H1 (cell line): ENCODE measurements around the gene ASS1. TPM values are rescaled to one million over a fixed set of nuclear protein-coding genes. Genes with fewer than 3 reads are reported as not detected.

Experiments
- ASH2L ChIP-seq: fragments of 200-600, 300-600 bp; sonication (generic); IDR thresholded peaks from one replicate; pipeline ENCODE4 v1.7.1; 2017; ENCODE audit warnings: low read length
- polyA plus RNA-seq, 7 experiments: library from polyadenylated mRNA; depleted of rRNA in 3 of 7; stranded (reverse) in 5 of 7; unstranded in 2 of 7; fragments of >200 nt in 5 of 7; fragments of 200-250 nt in 2 of 7; gene quantifications; 1 replicate in 5 of 7; 2 replicates in 1 of 7; 4 replicates in 1 of 7; pipeline versions ENCODE4 v1.2.1 to v1.2.3, GENCODE V29; 2011 to 2013; ENCODE audit warnings: missing spikeins in 2 of 7, mixed read lengths in 2 of 7
- total RNA-seq: library from RNA; stranded (reverse); fragmentation: NEBNext Ultra II Directional; extraction: Animal tissue kit (Norgen Biotek cat#: 25700); gene quantifications from 2 replicates; pipeline ENCODE4 v1.2.1, GENCODE V29; 2021

Gene ASS1
- total and polyA plus RNA-seq, 2 of the 8 experiments (the other 6 are each of a cell fraction or from before 2014, with no cell fraction given) = 108 to 296 TPM

DNA sequence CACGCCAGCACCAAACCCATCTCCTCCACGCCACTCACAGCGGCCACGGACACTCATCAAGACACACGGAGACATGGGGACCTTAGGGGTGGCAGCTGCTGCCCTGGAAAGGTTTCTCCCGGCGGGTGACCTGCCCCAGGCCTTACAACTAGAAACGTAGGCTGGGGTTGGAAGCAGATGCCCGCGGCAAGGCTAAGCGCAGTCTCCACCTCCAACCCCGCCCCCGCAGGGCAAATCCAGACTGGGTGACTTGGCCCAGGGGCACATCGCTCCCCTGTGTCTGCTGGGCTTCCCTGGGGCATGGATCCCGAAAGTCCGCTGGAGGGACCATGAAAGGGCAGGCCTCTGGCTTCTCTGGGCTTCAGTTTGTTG is 12.0 kb upstream of the ASS1 start (continued):
- no peak for TF ChIP-seq ASH2L
